ENCODE measurements around the gene KCNQ2. TPM values are rescaled to one million over a fixed set of nuclear protein-coding genes. Genes with fewer than 3 reads are reported as not detected.

KCNQ2 gene
- total RNA-seq, 2 donors from 2014 or later = 0.19 to 0.27 TPM

DNA sequence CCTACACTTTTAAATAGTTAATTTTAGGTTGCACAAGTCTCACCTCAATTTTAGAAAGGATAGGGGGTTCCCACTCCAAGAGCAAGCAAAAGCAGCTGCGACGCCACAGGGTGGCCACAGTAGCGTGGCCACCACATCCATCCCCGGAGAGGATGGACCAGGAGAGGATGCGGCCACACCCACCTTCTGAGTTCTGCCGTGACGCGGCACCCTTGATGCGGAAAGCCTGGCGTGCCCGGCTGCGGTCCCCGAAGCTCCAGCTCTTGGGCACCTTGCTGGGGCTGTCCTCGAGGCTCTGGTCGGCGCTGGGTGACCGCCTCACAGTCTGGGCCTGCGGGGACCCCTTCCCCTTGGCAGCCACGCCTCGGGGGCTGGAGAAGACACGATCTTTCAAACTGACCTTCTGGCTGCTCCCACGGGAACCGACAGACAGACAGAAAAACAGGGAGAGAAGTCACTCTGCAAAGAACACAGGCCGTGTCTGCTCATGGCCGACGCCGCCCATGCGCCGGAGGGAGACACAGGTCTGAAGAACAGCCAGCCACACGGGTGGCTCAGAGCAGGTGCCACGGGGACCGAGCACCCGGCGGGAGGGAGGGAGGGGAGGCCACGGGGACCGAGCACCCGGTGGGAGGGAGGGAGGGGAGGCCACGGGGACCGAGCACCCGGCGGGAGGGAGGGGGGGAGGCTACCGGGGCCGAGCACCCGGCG lies 57.6 kb downstream of the KCNQ2 start:
- H3K4me3 ChIP-seq = no peak overlapping the region
- no peaks in the 10 kb centered on the region for H3K4me1 ChIP-seq
- no peak overlapping the region for H3K9ac ChIP-seq (ENCODE audit: low read depth in 2 of 2, low read length in 2 of 2)
- DNase-seq = no peak
- H3K36me3 ChIP-seq = no peaks in the 10 kb centered on the region
- no peaks in the 10 kb centered on the region for H3K27me3 ChIP-seq
- TF ChIP-seq, protein P1, sequence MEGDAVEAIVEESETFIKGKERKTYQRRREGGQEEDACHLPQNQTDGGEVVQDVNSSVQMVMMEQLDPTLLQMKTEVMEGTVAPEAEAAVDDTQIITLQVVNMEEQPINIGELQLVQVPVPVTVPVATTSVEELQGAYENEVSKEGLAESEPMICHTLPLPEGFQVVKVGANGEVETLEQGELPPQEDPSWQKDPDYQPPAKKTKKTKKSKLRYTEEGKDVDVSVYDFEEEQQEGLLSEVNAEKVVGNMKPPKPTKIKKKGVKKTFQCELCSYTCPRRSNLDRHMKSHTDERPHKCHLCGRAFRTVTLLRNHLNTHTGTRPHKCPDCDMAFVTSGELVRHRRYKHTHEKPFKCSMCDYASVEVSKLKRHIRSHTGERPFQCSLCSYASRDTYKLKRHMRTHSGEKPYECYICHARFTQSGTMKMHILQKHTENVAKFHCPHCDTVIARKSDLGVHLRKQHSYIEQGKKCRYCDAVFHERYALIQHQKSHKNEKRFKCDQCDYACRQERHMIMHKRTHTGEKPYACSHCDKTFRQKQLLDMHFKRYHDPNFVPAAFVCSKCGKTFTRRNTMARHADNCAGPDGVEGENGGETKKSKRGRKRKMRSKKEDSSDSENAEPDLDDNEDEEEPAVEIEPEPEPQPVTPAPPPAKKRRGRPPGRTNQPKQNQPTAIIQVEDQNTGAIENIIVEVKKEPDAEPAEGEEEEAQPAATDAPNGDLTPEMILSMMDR (IDR thresholded peaks at IDR 0.05) = no peak
- H3K27ac ChIP-seq = no peak overlapping the region
- no peaks in the 10 kb centered on the region for H3K9me3 ChIP-seq
- intact Hi-C loops (cut with DNase I) = no loop called here

DNA sequence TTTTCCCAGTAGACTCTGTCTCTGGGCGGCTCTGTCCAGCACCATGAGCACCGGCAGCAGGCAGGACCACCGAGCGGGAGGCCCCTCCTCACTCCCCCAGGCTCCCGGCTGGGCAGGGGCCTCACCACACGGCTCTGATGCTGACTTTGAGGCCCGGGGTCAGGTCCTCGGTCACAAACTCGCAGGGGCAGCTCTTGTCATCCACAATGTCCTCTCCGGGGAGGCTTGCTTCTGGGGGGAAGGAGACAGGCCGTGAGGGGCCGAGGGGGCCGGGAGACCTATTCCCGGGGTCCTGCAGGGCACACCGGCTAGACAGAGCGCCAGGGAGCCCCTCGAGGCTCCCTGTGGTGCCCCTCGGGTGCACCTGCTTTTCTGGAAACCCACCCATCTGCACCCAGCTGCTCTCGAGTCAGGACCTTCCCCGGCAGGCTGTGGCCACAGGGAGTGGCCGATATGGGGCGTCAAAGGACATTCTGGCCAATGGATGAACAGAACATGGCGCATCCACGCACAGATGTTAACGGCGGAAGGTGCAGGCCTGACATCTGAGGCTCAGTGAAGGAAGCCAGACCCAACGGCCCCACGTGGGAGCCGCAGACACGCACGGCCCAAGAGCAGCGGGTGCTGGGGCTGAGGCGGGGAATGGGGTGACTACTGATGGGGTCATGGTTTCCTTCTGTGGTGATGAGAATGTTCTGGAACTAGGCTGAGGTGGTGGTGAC lies 58.3 kb downstream of the KCNQ2 start:
- Histone ChIP-seq H3K36me3 (no peaks in the 10 kb centered on the region), H3K4me1 (no peaks in the 10 kb centered on the region), H3K27ac (no peak overlapping the region), H3K9ac (ENCODE audit: low read depth in 2 of 2, low read length in 2 of 2) (no peak overlapping the region), H3K27me3 (no peaks in the 10 kb centered on the region), H3K4me3 (no peak overlapping the region), H3K9me3 (no peaks in the 10 kb centered on the region)
- intact Hi-C loops (cut with DNase I) = no loop called here
- TF ChIP-seq, protein P1 (IDR thresholded peaks at IDR 0.05) = no peak
- DNase-seq = no peak

DNA sequence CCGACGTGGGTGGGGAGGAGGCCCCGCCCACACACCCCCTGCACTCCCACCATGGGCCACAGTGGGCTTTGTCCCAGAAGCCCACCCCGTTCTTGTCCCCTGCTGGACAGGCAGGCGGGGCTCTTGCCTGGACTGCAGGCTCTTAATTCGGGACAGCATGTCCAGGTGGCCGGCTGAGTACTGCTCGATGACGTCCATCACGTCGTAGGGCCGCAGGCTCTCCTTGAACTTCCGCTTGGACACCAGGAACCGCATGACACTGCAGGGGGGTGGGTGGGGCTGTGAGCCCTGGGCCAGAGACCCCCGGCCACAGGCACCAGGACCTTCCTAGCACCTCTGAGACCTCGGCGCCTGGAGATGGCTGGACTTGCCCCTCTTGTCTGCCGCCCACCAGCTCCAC lies 59.1 kb downstream of the KCNQ2 start:
- TF ChIP-seq, protein P1 (IDR thresholded peaks at IDR 0.05) = no peak
- Histone ChIP-seq H3K27ac (no peak overlapping the region), H3K36me3 (no peaks in the 10 kb centered on the region), H3K9me3 (no peaks in the 10 kb centered on the region), H3K4me1 (no peaks in the 10 kb centered on the region), H3K27me3 (no peaks in the 10 kb centered on the region), H3K4me3 (no peak overlapping the region), H3K9ac (ENCODE audit: low read depth in 2 of 2, low read length in 2 of 2) (no peak overlapping the region)
- DNase-seq = no peak
- intact Hi-C loops (cut with DNase I) = no loop called here

DNA sequence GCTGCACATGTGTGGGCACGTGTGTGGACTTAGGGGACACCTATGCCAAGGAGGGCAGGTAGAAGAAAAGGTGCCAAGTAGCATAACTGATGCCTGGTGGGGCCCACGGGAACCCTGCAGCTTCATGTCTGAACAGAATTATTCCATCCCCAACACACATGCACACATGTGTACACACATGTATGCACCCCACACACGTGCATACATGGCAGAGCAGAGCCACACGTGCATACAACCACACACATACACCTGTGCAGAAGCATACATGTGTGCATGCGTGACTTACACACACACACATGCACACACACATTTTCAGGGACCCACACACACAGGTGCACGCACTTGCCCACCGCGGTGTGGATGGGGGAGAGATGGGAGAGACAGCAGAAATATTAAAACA lies 59.6 kb downstream of the KCNQ2 start:
- Histone ChIP-seq H3K4me3 (no peak overlapping the region), H3K36me3 (no peaks in the 10 kb centered on the region), H3K27ac (no peak overlapping the region), H3K27me3 (no peaks in the 10 kb centered on the region), H3K4me1 (no peaks in the 10 kb centered on the region), H3K9me3 (no peaks in the 10 kb centered on the region), H3K9ac (ENCODE audit: low read depth in 2 of 2, low read length in 2 of 2) (no peak overlapping the region)
- DNase-seq = no peak
- intact Hi-C loops (cut with DNase I) = no loop called here
- TF ChIP-seq, protein P1 (IDR thresholded peaks at IDR 0.05) = no peak

DNA sequence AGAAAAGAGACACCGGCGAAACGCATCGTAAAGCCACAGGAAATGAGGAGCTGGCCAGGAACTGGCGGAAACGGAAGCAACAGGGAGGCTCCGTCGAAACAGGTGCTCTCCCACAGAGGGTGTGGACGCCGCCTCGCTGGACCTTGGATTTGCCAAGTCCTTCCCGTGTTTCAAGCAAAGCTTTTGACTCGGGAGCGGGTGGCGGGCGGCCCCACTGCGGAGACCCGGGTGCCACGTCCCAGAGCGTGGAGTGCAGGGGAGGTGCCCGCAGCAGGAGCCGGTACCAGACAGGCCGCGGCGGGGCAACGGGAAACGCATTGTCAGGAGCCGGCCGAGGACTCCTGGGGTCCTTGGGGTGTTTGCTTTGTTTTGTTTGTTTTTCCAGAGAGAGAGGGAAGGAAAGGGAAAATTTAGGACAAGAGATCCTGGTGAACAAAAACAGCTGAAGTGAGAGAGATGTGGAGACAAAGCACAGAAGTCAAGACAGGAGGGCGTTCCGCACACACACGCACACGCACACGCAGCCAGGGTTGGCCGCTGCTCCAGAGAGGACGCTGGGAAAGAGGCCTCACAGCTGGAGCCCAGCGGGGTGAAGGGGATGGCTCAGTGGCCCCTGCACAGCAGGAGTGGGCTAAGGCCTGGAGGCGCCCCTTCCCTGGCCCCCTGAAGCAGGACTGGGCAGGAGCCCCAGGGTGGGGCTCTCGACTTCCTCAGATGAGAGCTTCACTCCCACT lies 60.4 kb downstream of the KCNQ2 start:
- no peak overlapping the region for H3K9ac ChIP-seq (ENCODE audit: low read depth in 2 of 2, low read length in 2 of 2)
- no peak for DNase-seq
- H3K4me3 ChIP-seq = no peak overlapping the region
- no peak overlapping the region for H3K27ac ChIP-seq
- intact Hi-C loops (cut with DNase I) = no loop called here
- H3K9me3 ChIP-seq = no peaks in the 10 kb centered on the region
- TF ChIP-seq, protein P1 (IDR thresholded peaks at IDR 0.05) = no peak
- H3K36me3 ChIP-seq = no peaks in the 10 kb centered on the region
- no peaks in the 10 kb centered on the region for H3K27me3 ChIP-seq
- H3K4me1 ChIP-seq = no peaks in the 10 kb centered on the region
